PC-3 (cell line): ENCODE measurements around the gene ENDOG. TPM values are rescaled to one million over a fixed set of nuclear protein-coding genes. Genes with fewer than 3 reads are reported as not detected.

Experiments used
- ATAC-seq: fragments of 200-7000 bp; cut with Tn5 transposase; 2 replicates; pipeline ENCODE4 v1.9.1; 2020; ENCODE audit warnings: mild to moderate bottlenecking, moderate library complexity
- BruUV-seq: library from RNA; stranded (reverse); fragments of 400-500 nt; replicated peaks from 2 replicates; lab custom pipeline; 2021; lab: Mats Ljungman, UMichigan
- CTCF ChIA-PET: fragments of 300-600 bp; sonication (Branson Sonifier 250); formaldehyde crosslinking; loops from one replicate; lab custom pipeline; 2022; ENCODE audit warnings: antibody characterized with exemption; lab: Charles Lee
- POLR2A ChIA-PET: fragments of 300-600 bp; sonication (Branson Sonifier 250); formaldehyde crosslinking; loops from one replicate; lab custom pipeline; 2022; ENCODE audit warnings: antibody characterized with exemption; ENCODE audit not compliant: unreplicated experiment; lab: Charles Lee
- DNase-seq: peaks from one replicate; pipeline ENCODE4 v3.0.0-alpha.2; 2015
- H2AFZ ChIP-seq: fragments of 300-600 bp; sonication (generic); 2 replicates; pipeline ENCODE4 v1.6.0; 2016; ENCODE audit warnings: antibody characterized with exemption, low read length
- H3F3A ChIP-seq: fragments of 300-600 bp; sonication (generic); one replicate; pipeline ENCODE4 v1.6.0; 2017; ENCODE audit warnings: antibody characterized with exemption, low read length, control low read depth, mild to moderate bottlenecking; ENCODE audit not compliant: unreplicated experiment
- H3K27ac ChIP-seq: fragments of 300-600 bp; sonication (generic); 2 replicates; pipeline ENCODE4 v1.5.1; 2016; ENCODE audit warnings: mild to moderate bottlenecking, low read length
- H3K27me3 ChIP-seq: fragments of 300-600 bp; sonication (generic); 2 replicates; pipeline ENCODE4 v1.6.1; 2016; ENCODE audit warnings: low read length, mixed read lengths
- H3K36me3 ChIP-seq: fragments of 300-600 bp; sonication (generic); 2 replicates; pipeline ENCODE4 v1.6.1; 2016; ENCODE audit warnings: low read depth, mixed run types, low read length, mixed read lengths
- H3K4me1 ChIP-seq: fragments of 300-600 bp; sonication (generic); 2 replicates; pipeline ENCODE4 v1.5.1; 2016; ENCODE audit warnings: low read length; ENCODE audit not compliant: insufficient read depth
- H3K4me2 ChIP-seq: fragments of 300-600 bp; sonication (generic); 2 replicates; pipeline ENCODE4 v1.6.0; 2016; ENCODE audit warnings: low read length
- H3K4me3 ChIP-seq: fragments of 300-600 bp; sonication (generic); 2 replicates; pipeline ENCODE4 v1.5.1; 2016; ENCODE audit warnings: mild to moderate bottlenecking, low read length, mixed read lengths
- H3K79me2 ChIP-seq: fragments of 300-600 bp; sonication (generic); 2 replicates; pipeline ENCODE4 v1.6.1; 2017; ENCODE audit warnings: low read length, mixed read lengths
- H3K9ac ChIP-seq: fragments of 300-600 bp; sonication (generic); 2 replicates; pipeline ENCODE4 v1.6.0; 2016; ENCODE audit warnings: mild to moderate bottlenecking, low read length
- H3K9me2 ChIP-seq: fragments of 300-600 bp; sonication (generic); replicated peaks from 2 replicates; pipeline ENCODE4 v1.6.1; 2016; ENCODE audit warnings: mixed run types, low read length, mixed read lengths
- H3K9me3 ChIP-seq: fragments of 300-600 bp; sonication (generic); 2 replicates; pipeline ENCODE4 v1.6.1; 2016; ENCODE audit warnings: low read length, mixed read lengths
- H4K20me1 ChIP-seq: fragments of 300-600 bp; sonication (generic); 2 replicates; pipeline ENCODE4 v1.6.1; 2016; ENCODE audit warnings: low read length, mixed read lengths
- CTCF ChIP-seq: fragments of 300-600 bp; sonication (generic); conservative IDR thresholded peaks from 2 replicates; pipeline ENCODE4 v1.5.1; 2017; ENCODE audit warnings: antibody characterized with exemption, low read depth, mild to moderate bottlenecking, low read length
- EZH2 ChIP-seq: fragments of 300-600 bp; sonication (generic); IDR thresholded peaks from one replicate; pipeline ENCODE4 v1.6.1; 2017; ENCODE audit warnings: antibody characterized with exemption, mild to moderate bottlenecking, low read length; ENCODE audit not compliant: unreplicated experiment
- EZH2phosphoT487 ChIP-seq: fragments of 300-600 bp; sonication (generic); IDR thresholded peaks from 2 replicates; pipeline ENCODE4 v1.6.1; 2018; ENCODE audit warnings: mild to moderate bottlenecking, antibody characterized with exemption, low read length, borderline replicate concordance
- intact Hi-C: fragments of 100-400 bp; cut with micrococcal nuclease; formaldehyde crosslinking; loops from 2 replicates; pipeline ENCODE4 v1.9.0; 2023
- total RNA-seq: library from RNA; depleted of rRNA; stranded (reverse); fragments of >200 nt; gene quantifications from 2 replicates; pipeline ENCODE4 v1.2.3, GENCODE V29; 2014

ENDOG gene
- total RNA-seq, 1 experiment from 2014 or later, result 37.0 TPM

GRCh38 chr9:128786681-128787601 lies 31.4 kb upstream of the ENDOG start, which contains the start of gene TBC1D13:
TBC1D13 (plus strand) TSS chr9:128787253; CDS start chr9:128787354, 101 bp downstream.
- intact Hi-C loops, result no loop called here
- Histone ChIP-seq H3K36me3 (no peaks in the 10 kb centered on the region), H3K79me2 (peaks cover 18% of the 10 kb centered on the region), H3K9ac (peak within 1 kb of the TSS; percentile 81), H3F3A (no peaks in the 10 kb centered on the region), H3K27me3 (no peaks in the 10 kb centered on the region), H3K9me2 (no peaks in the 10 kb centered on the region), H4K20me1 (no peaks in the 10 kb centered on the region), H3K27ac (no peak within 1 kb of the TSS), H3K4me2 (peak within 1 kb of the TSS; percentile 88), H3K4me1 (peaks cover 11% of the 10 kb centered on the region), H3K4me3 (peak within 1 kb of the TSS; percentile 98), H2AFZ (peak within 1 kb of the TSS; percentile 90), H3K9me3 (no peaks in the 10 kb centered on the region)
- POLR2A ChIA-PET, result no interaction called here
- CTCF ChIA-PET, result no interaction called here
- ATAC-seq, result peak; percentile 97
- TF ChIP-seq CTCF (no peak), EZH2 (no peak)
- TSS peak; percentile 55 for BruUV-seq
- DNase-seq, result peak; percentile 66

GRCh38 chr9:128787659-128788058 lies 30.6 kb upstream of the ENDOG start:
- H3K4me2 ChIP-seq, result peak overlapping the region; percentile 88
- no peaks in the 10 kb centered on the region for H4K20me1 ChIP-seq
- no peaks in the 10 kb centered on the region for H3K27me3 ChIP-seq
- H3K36me3 ChIP-seq, result no peaks in the 10 kb centered on the region; the same call in 1 of the 2 replicates
- ATAC-seq (no peak; the same call in 1 of the 2 replicates), DNase-seq (peak; percentile 5)
- TF ChIP-seq EZH2 (no peak), CTCF (no peak), EZH2phosphoT487 (no peak)
- POLR2A ChIA-PET, result no interaction called here
- BruUV-seq, result no TSS peak
- no peaks in the 10 kb centered on the region for H3K9me2 ChIP-seq
- H3K4me1 ChIP-seq, result peaks cover 11% of the 10 kb centered on the region
- CTCF ChIA-PET, result interaction anchor here (0.8 to 1.1 kb wide), 2 partner anchors 31 to 32 kb away, joined by 5 read pairs; partner anchors contain the start of gene ENDOG
- H2AFZ ChIP-seq, result peak overlapping the region; percentile 90
- H3K9ac ChIP-seq, result peak overlapping the region; percentile 81
- peak overlapping the region; percentile 98 for H3K4me3 ChIP-seq
- H3K27ac ChIP-seq, result no peak overlapping the region
- H3F3A ChIP-seq, result no peaks in the 10 kb centered on the region
- intact Hi-C loops, result no loop called here
- H3K79me2 ChIP-seq, result peaks cover 18% of the 10 kb centered on the region
- H3K9me3 ChIP-seq, result no peaks in the 10 kb centered on the region
